GM12878 (cell line): ENCODE measurements around the gene CCDC198. TPM values are rescaled to one million over a fixed set of nuclear protein-coding genes. Genes with fewer than 3 reads are reported as not detected.
A peak's percentile ranks its signal among the peaks of the same experiment; 100 is the strongest.

ENCODE experiments used
- ATAC-seq: fragments of 200-7000 bp; cut with Tn5 transposase; 3 replicates; pipeline ENCODE4 v1.9.1; 2020; ENCODE audit warnings: mild to moderate bottlenecking, moderate library complexity
- BruUV-seq: library from RNA; stranded (reverse); fragments of 400-500 nt; replicated peaks from 2 replicates; lab custom pipeline; 2021; lab: Mats Ljungman, UMichigan
- CTCF ChIA-PET: fragments of 300-600 bp; sonication (Branson Sonifier 250); formaldehyde crosslinking; extraction: SDS; loops from one replicate; lab custom pipeline; 2021; ENCODE audit warnings: inconsistent platforms; lab: Yijun Ruan, JAX
- POLR2A ChIA-PET: fragments of 350-600 bp; formaldehyde crosslinking; extraction: SDS; loops from one replicate; lab custom pipeline; 2021; ENCODE audit warnings: inconsistent platforms; lab: Charles Lee
- RAD21 ChIA-PET: fragments of 300-600 bp; sonication (Branson Sonifier 250); formaldehyde crosslinking; loops from one replicate; lab custom pipeline; 2023; ENCODE audit warnings: antibody characterized with exemption; ENCODE audit not compliant: unreplicated experiment; lab: Charles Lee
- SMC1A ChIA-PET: fragments of 300-600 bp; sonication (Branson Sonifier 250); formaldehyde crosslinking; loops from one replicate; lab custom pipeline; 2023; ENCODE audit not compliant: unreplicated experiment, uncharacterized antibody; lab: Charles Lee
- DNase-seq: peaks from one replicate; pipeline ENCODE4 v3.0.0-alpha.2; 2011; ENCODE audit warnings: low read depth, low spot score
- FAIRE-seq: peaks from 3 replicates; lab custom pipeline; 2011; peaks lifted over from hg19 to GRCh38; lab: Jason Lieb, UNC
- H2AFZ ChIP-seq: 2 replicates; pipeline ENCODE4 v1.6.0; 2011; ENCODE audit warnings: low read depth, low read length, control low read depth; ENCODE audit not compliant: control insufficient read depth
- H3K27ac ChIP-seq: 2 replicates; pipeline ENCODE4 v1.5.1; 2011; ENCODE audit warnings: control low read depth; ENCODE audit not compliant: control insufficient read depth, insufficient read depth
- H3K27me3 ChIP-seq, 2 experiments: replicated peaks in 1 of 2; 2 replicates each; pipeline versions ENCODE4 v1.6.0 to v1.6.1; 2011; ENCODE audit warnings: low read length in 1 of 2; ENCODE audit not compliant: control insufficient read depth in 2 of 2, insufficient read depth in 2 of 2
- H3K36me3 ChIP-seq, 2 experiments: 2 replicates each; pipeline ENCODE4 v1.5.1; 2011; ENCODE audit warnings: low read length in 1 of 2; ENCODE audit not compliant: control insufficient read depth in 2 of 2, insufficient read depth in 2 of 2
- H3K4me1 ChIP-seq: 2 replicates; pipeline ENCODE4 v1.6.1; 2011; ENCODE audit warnings: mild to moderate bottlenecking, low read length, moderate library complexity, mixed read lengths; ENCODE audit not compliant: control insufficient read depth, insufficient read depth
- H3K4me2 ChIP-seq: 2 replicates; pipeline ENCODE4 v1.6.0; 2011; ENCODE audit warnings: control low read depth; ENCODE audit not compliant: control insufficient read depth, insufficient read depth
- H3K4me3 ChIP-seq: fragments of 200-600 bp; sonication (generic); 2 replicates; pipeline ENCODE4 v1.5.1; 2016
- H3K79me2 ChIP-seq: 2 replicates; pipeline ENCODE4 v1.6.0; 2011; ENCODE audit warnings: low read length; ENCODE audit not compliant: control insufficient read depth, insufficient read depth
- H3K9ac ChIP-seq: 2 replicates; pipeline ENCODE4 v1.8.0; 2011; ENCODE audit warnings: low read length, control low read depth, mixed read lengths; ENCODE audit not compliant: control insufficient read depth, insufficient read depth
- H3K9me3 ChIP-seq: replicated peaks from 3 replicates; pipeline ENCODE4 v1.5.1; 2011; ENCODE audit warnings: mild to moderate bottlenecking, low read length; ENCODE audit not compliant: control insufficient read depth, insufficient read depth
- H4K20me1 ChIP-seq: 2 replicates; pipeline ENCODE4 v1.6.0; 2011; ENCODE audit not compliant: control insufficient read depth, insufficient read depth
- POLR2AphosphoS2 ChIP-seq: IDR thresholded peaks from 2 replicates; pipeline ENCODE4 v1.6.1; 2011; ENCODE audit warnings: low read depth, mild to moderate bottlenecking, low read length, improper control_type of control experiment, moderate library complexity
- RAD21 ChIP-seq: IDR thresholded peaks from 2 replicates; pipeline ENCODE4 v1.6.1; 2011; ENCODE audit warnings: mild to moderate bottlenecking, low read depth, low read length, moderate library complexity; ENCODE audit not compliant: insufficient read depth
- SMC3 ChIP-seq: IDR thresholded peaks from 2 replicates; pipeline ENCODE4 v1.6.1; 2011; ENCODE audit warnings: low read length, improper control_type of control experiment, borderline replicate concordance
- WGBS: methylation state at CpG from one replicate; pipeline ENCODE4 v1.1.6; 2016; ENCODE audit warnings: low lambda C conversion rate; ENCODE audit not compliant: insufficient replicate concordance, insufficient coverage; ENCODE audit errors: missing lambda C conversion rate; 5-methylcytosine and 5-hydroxymethylcytosine counted together
- in situ Hi-C: fragments of 300-500 bp; cut with MboI; formaldehyde crosslinking; loops from 9 replicates; pipeline ENCODE4 v1.14.3; 2018; ENCODE audit warnings: mixed read lengths
- intact Hi-C: fragments of 100-400 bp; cut with micrococcal nuclease; formaldehyde crosslinking; loops from one replicate; pipeline ENCODE4 v1.14.2; 2022; ENCODE audit not compliant: unreplicated experiment
- polyA plus RNA-seq, 11 experiments: library from polyadenylated mRNA; depleted of rRNA in 4 of 11; unstranded in 6 of 11; stranded (reverse) in 5 of 11; fragments of >200 nt; fragmentation: Nextera tagmentation in 4 of 11; fragmentation: Illumina TruSeq in 1 of 11; extraction: Ambion mirVana in 4 of 11; extraction: Trizol in 1 of 11; gene quantifications; 1 replicate in 1 of 11; 2 replicates in 10 of 11; pipeline versions ENCODE4 v1.2.1 to v1.2.3, GENCODE V29; 2011 to 2016; ENCODE audit warnings: inconsistent platforms in 2 of 11, missing spikeins in 2 of 11, low read depth in 1 of 11
- total RNA-seq, 4 experiments: library from RNA; depleted of rRNA in 3 of 4; stranded (reverse); fragments of >200 nt in 3 of 4; fragmentation: Illumina TruSeq in 1 of 4; extraction: Trizol in 1 of 4; gene quantifications; 2 replicates each; pipeline versions ENCODE4 v1.2.1 to v1.2.3, GENCODE V29; 2013 to 2021
- TF ChIP-seq, protein P1 (sequence below), 3 experiments: IDR thresholded peaks in 2 of 3; conservative IDR thresholded peaks in 1 of 3; 2 replicates each; pipeline ENCODE4 v1.5.1; 2011; ENCODE audit warnings: low read depth in 3 of 3, low read length in 3 of 3, mild to moderate bottlenecking in 3 of 3, control low read depth in 2 of 3, moderate library complexity in 2 of 3, inconsistent platforms in 1 of 3, mixed read lengths in 1 of 3; ENCODE audit not compliant: control insufficient read depth in 2 of 3, insufficient read depth in 1 of 3; ENCODE audit errors: extremely low read depth in 1 of 3

The CCDC198 gene
- total and polyA plus RNA-seq, 10 of the 15 experiments (the other 5 are each of a cell fraction or from before 2014, with no cell fraction given), result 1.3 to 12.5 (median 2.3) TPM

GRCh38 chr14:57533214-57533613, 39.6 kb upstream of the CCDC198 start:
- in situ Hi-C loops, result no loop called here
- BruUV-seq, result no TSS peak
- ChIA-PET RAD21 (interaction anchor here (1.8 to 2.0 kb wide), 2 partner anchors 40 to 43 kb away, joined by 7 to 10 read pairs; no protein-coding TSS in a partner anchor), POLR2A (no interaction called here), SMC1A (interaction anchor here (0.9 to 3.6 kb wide), 12 partner anchors 10 to 339 kb away, joined by 3 to 16 read pairs (median 4); no protein-coding TSS in a partner anchor), CTCF (interaction anchor here (0.6 to 4.8 kb wide), 15 partner anchors 13 to 539 kb away, joined by 3 to 54 read pairs (median 4); no protein-coding TSS in a partner anchor)
- FAIRE-seq (no peak), ATAC-seq (peak; percentile 86), DNase-seq (peak; percentile 31)
- TF ChIP-seq RAD21, result peak; percentile 41; the same call in 1 of the 2 replicates
- TF ChIP-seq, protein P1, sequence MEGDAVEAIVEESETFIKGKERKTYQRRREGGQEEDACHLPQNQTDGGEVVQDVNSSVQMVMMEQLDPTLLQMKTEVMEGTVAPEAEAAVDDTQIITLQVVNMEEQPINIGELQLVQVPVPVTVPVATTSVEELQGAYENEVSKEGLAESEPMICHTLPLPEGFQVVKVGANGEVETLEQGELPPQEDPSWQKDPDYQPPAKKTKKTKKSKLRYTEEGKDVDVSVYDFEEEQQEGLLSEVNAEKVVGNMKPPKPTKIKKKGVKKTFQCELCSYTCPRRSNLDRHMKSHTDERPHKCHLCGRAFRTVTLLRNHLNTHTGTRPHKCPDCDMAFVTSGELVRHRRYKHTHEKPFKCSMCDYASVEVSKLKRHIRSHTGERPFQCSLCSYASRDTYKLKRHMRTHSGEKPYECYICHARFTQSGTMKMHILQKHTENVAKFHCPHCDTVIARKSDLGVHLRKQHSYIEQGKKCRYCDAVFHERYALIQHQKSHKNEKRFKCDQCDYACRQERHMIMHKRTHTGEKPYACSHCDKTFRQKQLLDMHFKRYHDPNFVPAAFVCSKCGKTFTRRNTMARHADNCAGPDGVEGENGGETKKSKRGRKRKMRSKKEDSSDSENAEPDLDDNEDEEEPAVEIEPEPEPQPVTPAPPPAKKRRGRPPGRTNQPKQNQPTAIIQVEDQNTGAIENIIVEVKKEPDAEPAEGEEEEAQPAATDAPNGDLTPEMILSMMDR (IDR thresholded peaks at IDR 0.05 in 2 of 3, conservative IDR thresholded peaks at IDR 0.05 in 1 of 3; ENCODE audit: control insufficient read depth in 2 of 3, extremely low read depth in 1 of 3, insufficient read depth in 1 of 3, low read depth in 3 of 3, low read length in 3 of 3), result peak; percentile 43 to 59 (median 51)
- peak; percentile 66; the same call in 1 of the 2 replicates for TF ChIP-seq SMC3
- no peak for TF ChIP-seq POLR2AphosphoS2
- no peaks in the 10 kb centered on the region for H3K36me3 ChIP-seq
- no peak overlapping the region for H3K9ac ChIP-seq
- H2AFZ ChIP-seq, result no peak overlapping the region
- no peak overlapping the region for H3K4me3 ChIP-seq
- no peaks in the 10 kb centered on the region for H3K4me1 ChIP-seq
- WGBS, result 35% methylated on average over 1 of the region's 1 CpG
- H3K9me3 ChIP-seq, result no peaks in the 10 kb centered on the region
- H3K27ac ChIP-seq, result no peak overlapping the region
- H3K4me2 ChIP-seq, result no peak overlapping the region
- H3K27me3 ChIP-seq, result no peaks in the 10 kb centered on the region
- intact Hi-C loops, result loop anchor here (1.0 to 10.0 kb wide), 5 partner anchors 42 to 539 kb away; no protein-coding TSS in a partner anchor
- no peaks in the 10 kb centered on the region for H3K79me2 ChIP-seq
- no peaks in the 10 kb centered on the region for H4K20me1 ChIP-seq
